Right lobe of liver (tissue), 4 donors: ENCODE measurements around the gene TMX2.

Experiments used
- CTCF ChIP-seq, 4 donors: fragments of 200-600 bp in 3 of 4; fragments of 450-650 bp in 1 of 4; IDR thresholded peaks; one replicate each; pipeline versions ENCODE4 v1.5.1 to v1.8.0; 2016 to 2022; ENCODE audit warnings: antibody characterized with exemption in 4 of 4, mild to moderate bottlenecking in 2 of 4
- POLR2A ChIP-seq: fragments of 450-650 bp; IDR thresholded peaks from one replicate; pipeline ENCODE4 v1.6.1; 2017; ENCODE audit warnings: antibody characterized with exemption, mild to moderate bottlenecking
- donor health status: DM: no; HTN: no; CAD: no.
- donor health status: DM: no; HTN: no; CAD: no.
- donor health status: DM: no; HTN: yes; CAD: no.

- no peak for TF ChIP-seq POLR2A
- TF ChIP-seq CTCF (IDR thresholded peaks at IDR 0.05): no peak
Observed at GRCh38 chr11:57727185-57727584, 14.8 kb downstream of the TMX2 start.
